Right renal pelvis (tissue), 4 donors: ENCODE measurements around the gene NMRK2. TPM values are rescaled to one million over a fixed set of nuclear protein-coding genes. Genes with fewer than 3 reads are reported as not detected.
"Not testable (repeated sequence)": the region's sequence is repeated elsewhere in the genome, so short reads cannot be mapped to it uniquely, and the experiment has no call there.

Experiments
- DNase-seq, 4 donors: peaks; one replicate each; pipeline ENCODE4 v3.0.0-alpha.2; 2013; ENCODE audit warnings: low read depth in 4 of 4, low spot score in 3 of 4, missing footprints in 1 of 4
- polyA plus RNA-seq, 4 donors: library from polyadenylated mRNA; unstranded; fragments of 120-200 nt; gene quantifications; one replicate each; pipeline ENCODE4 v1.2.1, GENCODE V29; 2013; ENCODE audit not compliant: insufficient read length in 4 of 4

The NMRK2 gene
- polyA plus RNA-seq, 4 donors, result 0.39 to 0.59 TPM; not detected in 2

GRCh38 chr19:3936506-3937442 lies 3.9 kb downstream of the NMRK2 start:
- DNase-seq, result no peak

GRCh38 chr19:3938300-3938950 lies 5.6 kb downstream of the NMRK2 start:
- DNase-seq, result not testable (repeated sequence)

- no peak for DNase-seq
These were observed 10.0 kb downstream of the NMRK2 start for GRCh38 chr19:3942790-3943409.

- DNase-seq, result no peak
These were observed 11.3 kb downstream of the NMRK2 start for GRCh38 chr19:3944018-3944721.

GRCh38 chr19:3945838-3946237 lies 13.0 kb downstream of the NMRK2 start:
- no peak for DNase-seq

GRCh38 chr19:3947316-3947933 lies 14.6 kb downstream of the NMRK2 start:
- DNase-seq, result not testable (repeated sequence)

- no peak for DNase-seq
These were observed 16.4 kb downstream of the NMRK2 start for GRCh38 chr19:3949294-3949693.

GRCh38 chr19:3949997-3950859 lies 17.4 kb downstream of the NMRK2 start:
- DNase-seq, result no peak

GRCh38 chr19:3950871-3951861 lies 18.3 kb downstream of the NMRK2 start:
- DNase-seq, result no peak

- DNase-seq, result not testable (repeated sequence)
These were observed 19.9 kb downstream of the NMRK2 start for GRCh38 chr19:3952755-3953276.

- no peak for DNase-seq
These were observed 21.2 kb downstream of the NMRK2 start for GRCh38 chr19:3954107-3954506.

- not testable (repeated sequence) for DNase-seq
These were observed 22.4 kb downstream of the NMRK2 start for GRCh38 chr19:3955276-3955675.

- DNase-seq, result no peak
These were observed 22.8 kb downstream of the NMRK2 start for GRCh38 chr19:3955688-3956087.

GRCh38 chr19:3958836-3959765 lies 26.2 kb downstream of the NMRK2 start:
- DNase-seq, result no peak

- no peak for DNase-seq
These were observed 26.9 kb downstream of the NMRK2 start for GRCh38 chr19:3959766-3960131.

- DNase-seq, result no peak
These were observed 28.1 kb downstream of the NMRK2 start for GRCh38 chr19:3961007-3961406.
